Mesendoderm (in vitro differentiated cells): Measurements from ENCODE around the gene ERMAP.
"Not testable (repeated sequence)": the region's sequence is repeated elsewhere in the genome, so short reads cannot be mapped to it uniquely, and the experiment has no call there.

Experiments
- DNase-seq: peaks from one replicate; pipeline ENCODE4 v3.0.0; 2013
- H2AK5ac ChIP-seq: 2 replicates; pipeline ENCODE4 v1.6.1; 2013; ENCODE audit warnings: low read length, inconsistent platforms
- H2BK120ac ChIP-seq: 2 replicates; pipeline ENCODE4 v1.6.1; 2013; ENCODE audit warnings: low read depth, mild to moderate bottlenecking, low read length, moderate library complexity, mixed read lengths
- H2BK15ac ChIP-seq: replicated peaks from 2 replicates; pipeline ENCODE4 v1.6.1; 2013; ENCODE audit warnings: low read depth, mild to moderate bottlenecking, moderate library complexity
- H2BK5ac ChIP-seq: 2 replicates; pipeline ENCODE4 v1.6.1; 2013; ENCODE audit warnings: low read length, inconsistent platforms
- H3K18ac ChIP-seq: 2 replicates; pipeline ENCODE4 v1.6.1; 2013; ENCODE audit warnings: mild to moderate bottlenecking, low read length, mixed read lengths
- H3K23ac ChIP-seq: one replicate; pipeline ENCODE4 v1.6.1; 2013; ENCODE audit warnings: low read length
- H3K27ac ChIP-seq: 2 replicates; pipeline ENCODE4 v1.5.1; 2013; ENCODE audit warnings: low read depth, mild to moderate bottlenecking, inconsistent platforms, low read length, moderate library complexity
- H3K27me3 ChIP-seq: 2 replicates; pipeline ENCODE4 v1.6.1; 2013; ENCODE audit warnings: low read length, control low read depth, mild to moderate bottlenecking, inconsistent platforms; ENCODE audit not compliant: insufficient read depth, poor library complexity
- H3K36me3 ChIP-seq: 2 replicates; pipeline ENCODE4 v1.6.1; 2013; ENCODE audit warnings: low read length, inconsistent platforms; ENCODE audit not compliant: control insufficient read depth, insufficient read depth
- H3K4ac ChIP-seq: one replicate; pipeline ENCODE4 v1.6.1; 2013; ENCODE audit warnings: low read depth, mild to moderate bottlenecking, low read length, moderate library complexity
- H3K4me1 ChIP-seq: 2 replicates; pipeline ENCODE4 v1.6.1; 2013; ENCODE audit warnings: low read depth, low read length, inconsistent platforms; ENCODE audit not compliant: control insufficient read depth
- H3K4me2 ChIP-seq: 2 replicates; pipeline ENCODE4 v1.6.1; 2013; ENCODE audit warnings: low read length
- H3K4me3 ChIP-seq: 2 replicates; pipeline ENCODE4 v1.5.1; 2013; ENCODE audit warnings: mild to moderate bottlenecking, low read length
- H3K56ac ChIP-seq: one replicate; pipeline ENCODE4 v1.6.1; 2013; ENCODE audit warnings: low read length
- H3K79me1 ChIP-seq: 2 replicates; pipeline ENCODE4 v1.6.1; 2013; ENCODE audit warnings: low read length, inconsistent platforms
- H3K79me2 ChIP-seq: 2 replicates; pipeline ENCODE4 v1.6.1; 2013; ENCODE audit warnings: mild to moderate bottlenecking, low read length; ENCODE audit not compliant: control insufficient read depth, insufficient read depth
- H3K9ac ChIP-seq: 2 replicates; pipeline ENCODE4 v1.6.1; 2013; ENCODE audit warnings: low read length, inconsistent platforms
- H4K5ac ChIP-seq: one replicate; pipeline ENCODE4 v1.6.1; 2013; ENCODE audit warnings: low read length
- H4K8ac ChIP-seq: one replicate; pipeline ENCODE4 v1.6.1; 2013; ENCODE audit warnings: low read depth, mild to moderate bottlenecking, control low read depth, low read length, moderate library complexity
- WGBS: extraction: QIAGEN DNeasy Blood & Tissue Kit; methylation state at CpG from one replicate; pipeline ENCODE4 v1.1.7; 2013; ENCODE audit warnings: low lambda C conversion rate, missing lambda C conversion rate; ENCODE audit not compliant: insufficient coverage; ENCODE audit errors: extremely low coverage; 5-methylcytosine and 5-hydroxymethylcytosine counted together

The ERMAP gene

DNA sequence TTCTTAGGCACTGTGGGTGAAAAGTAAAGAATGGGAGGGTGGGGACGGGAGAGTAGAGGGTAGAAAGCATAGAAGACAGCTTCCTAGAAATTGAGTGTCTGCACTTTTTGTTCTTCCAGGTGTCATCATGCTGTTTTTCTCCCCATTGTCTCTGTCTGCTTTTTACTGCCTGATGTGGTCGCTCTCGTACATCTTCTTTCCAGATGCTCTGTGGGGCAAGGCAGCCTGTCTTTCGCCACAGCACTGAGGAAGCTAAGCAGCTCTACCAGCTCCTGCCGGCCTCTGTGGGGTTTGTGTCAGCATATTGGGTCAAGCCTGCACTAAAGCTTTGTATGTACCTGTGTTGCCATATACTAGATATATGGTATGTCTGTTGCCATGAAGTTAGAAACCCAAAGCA lies 18.9 kb upstream of the ERMAP start:
- Histone ChIP-seq H3K9ac (no peak overlapping the region), H3K4me3 (no peak overlapping the region), H3K79me1 (no peaks in the 10 kb centered on the region), H3K4me1 (no peaks in the 10 kb centered on the region), H3K56ac (no peak overlapping the region), H3K36me3 (no peaks in the 10 kb centered on the region), H3K23ac (no peak overlapping the region), H3K4me2 (no peak overlapping the region), H2AK5ac (no peak overlapping the region), H4K5ac (no peak overlapping the region), H3K18ac (no peak overlapping the region), H3K27me3 (no peaks in the 10 kb centered on the region), H2BK120ac (no peak overlapping the region), H3K4ac (no peak overlapping the region), H4K8ac (no peak overlapping the region), H2BK15ac (no peak overlapping the region), H3K79me2 (no peaks in the 10 kb centered on the region), H3K27ac (no peak overlapping the region), H2BK5ac (no peak overlapping the region)
- no peak for DNase-seq
- WGBS = no CpG with 5 or more reads among the region's 5 CpGs

DNA sequence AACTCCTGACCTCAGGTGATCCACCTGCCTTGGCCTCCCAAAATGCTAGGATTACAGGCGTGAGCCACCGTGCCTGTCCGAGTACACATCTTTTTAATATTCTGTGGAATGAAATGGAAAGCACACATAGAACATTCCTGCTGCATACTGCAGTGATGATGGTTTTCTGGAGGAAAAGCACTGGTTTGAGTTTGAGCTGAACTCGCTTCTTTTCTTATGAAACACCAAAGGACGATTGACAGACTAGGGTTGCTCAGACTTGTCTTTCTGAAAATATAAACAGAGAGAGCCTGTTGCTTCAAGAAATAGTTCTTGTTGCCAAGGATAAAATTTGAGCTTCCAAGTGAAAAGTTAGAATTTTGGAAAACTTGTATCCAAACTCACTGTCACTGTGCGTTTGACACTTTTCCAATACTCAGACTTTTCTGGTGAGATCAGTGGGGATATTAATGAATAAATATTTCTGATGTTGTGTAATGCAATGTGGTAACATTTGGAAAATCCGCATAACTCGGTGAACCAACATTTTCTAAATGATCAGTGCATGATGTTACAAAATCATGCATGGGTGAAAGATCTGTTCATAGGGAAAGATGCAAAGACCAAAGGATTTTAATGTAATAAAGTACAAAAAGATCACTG lies 15.0 kb upstream of the ERMAP start:
- no CpG with 5 or more reads among the region's 8 CpGs for WGBS
- Histone ChIP-seq H4K5ac (no peak overlapping the region), H3K4me1 (no peaks in the 10 kb centered on the region), H3K56ac (no peak overlapping the region), H2BK15ac (no peak overlapping the region), H2BK5ac (no peak overlapping the region), H3K23ac (no peak overlapping the region), H3K4me2 (no peak overlapping the region), H3K79me1 (no peaks in the 10 kb centered on the region), H4K8ac (no peak overlapping the region), H3K27me3 (no peaks in the 10 kb centered on the region), H3K27ac (no peak overlapping the region), H3K79me2 (no peaks in the 10 kb centered on the region), H3K9ac (no peak overlapping the region), H2AK5ac (no peak overlapping the region), H2BK120ac (no peak overlapping the region), H3K4ac (no peak overlapping the region), H3K4me3 (no peak overlapping the region), H3K18ac (no peak overlapping the region), H3K36me3 (no peaks in the 10 kb centered on the region)
- DNase-seq = no peak

DNA sequence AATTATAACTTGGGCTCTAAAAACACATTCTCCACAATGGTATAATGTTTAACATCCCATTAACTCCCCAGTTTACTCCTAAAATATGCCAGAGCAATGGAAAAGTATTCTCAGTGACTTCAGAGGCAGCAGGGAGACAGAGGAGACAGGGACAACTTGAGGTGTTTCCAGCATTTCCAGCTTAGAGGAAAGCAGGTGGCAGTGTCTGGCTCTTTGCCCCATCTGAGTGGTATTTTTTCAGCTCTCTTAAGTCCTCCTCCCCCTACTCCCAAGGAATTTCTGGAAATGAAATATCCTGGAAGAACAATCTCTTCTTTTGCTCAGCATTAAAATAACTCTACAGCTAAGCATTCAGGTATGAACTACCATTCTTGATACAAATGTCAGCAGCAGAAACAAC lies 10.8 kb upstream of the ERMAP start:
- Histone ChIP-seq H3K18ac (no peak overlapping the region), H3K79me2 (no peaks in the 10 kb centered on the region), H3K9ac (no peak overlapping the region), H3K79me1 (no peaks in the 10 kb centered on the region), H2BK120ac (no peak overlapping the region), H2BK15ac (no peak overlapping the region), H3K36me3 (no peaks in the 10 kb centered on the region), H3K4me2 (no peak overlapping the region), H3K56ac (no peak overlapping the region), H3K23ac (no peak overlapping the region), H2AK5ac (no peak overlapping the region), H2BK5ac (no peak overlapping the region), H3K27ac (no peak overlapping the region), H4K5ac (no peak overlapping the region), H3K4me3 (no peak overlapping the region), H3K27me3 (no peaks in the 10 kb centered on the region), H3K4ac (no peak overlapping the region), H4K8ac (no peak overlapping the region), H3K4me1 (no peaks in the 10 kb centered on the region)
- no peak for DNase-seq

DNA sequence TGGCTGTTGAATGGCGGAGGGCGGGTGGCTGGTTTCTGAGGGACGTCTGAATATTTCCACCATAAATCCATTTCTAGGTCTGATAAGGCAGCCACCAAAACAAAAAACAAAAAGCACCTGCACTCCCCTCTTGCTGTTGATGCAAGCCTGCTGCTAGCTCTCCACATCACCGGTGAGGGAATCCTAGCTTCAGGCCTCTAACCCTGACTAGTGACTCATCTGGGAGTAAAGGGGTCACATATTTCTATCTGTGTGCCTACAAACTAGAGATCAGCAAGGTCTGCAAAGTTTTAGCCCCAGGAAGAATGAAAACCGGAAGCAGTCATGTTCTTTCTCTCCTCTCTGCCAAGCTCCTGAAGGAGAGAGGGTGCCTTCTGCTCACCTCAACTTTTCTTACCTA lies 10.3 kb upstream of the ERMAP start:
- Histone ChIP-seq H3K27ac (no peak overlapping the region), H3K36me3 (no peaks in the 10 kb centered on the region)
- no CpG with 5 or more reads among the region's 5 CpGs for WGBS

DNA sequence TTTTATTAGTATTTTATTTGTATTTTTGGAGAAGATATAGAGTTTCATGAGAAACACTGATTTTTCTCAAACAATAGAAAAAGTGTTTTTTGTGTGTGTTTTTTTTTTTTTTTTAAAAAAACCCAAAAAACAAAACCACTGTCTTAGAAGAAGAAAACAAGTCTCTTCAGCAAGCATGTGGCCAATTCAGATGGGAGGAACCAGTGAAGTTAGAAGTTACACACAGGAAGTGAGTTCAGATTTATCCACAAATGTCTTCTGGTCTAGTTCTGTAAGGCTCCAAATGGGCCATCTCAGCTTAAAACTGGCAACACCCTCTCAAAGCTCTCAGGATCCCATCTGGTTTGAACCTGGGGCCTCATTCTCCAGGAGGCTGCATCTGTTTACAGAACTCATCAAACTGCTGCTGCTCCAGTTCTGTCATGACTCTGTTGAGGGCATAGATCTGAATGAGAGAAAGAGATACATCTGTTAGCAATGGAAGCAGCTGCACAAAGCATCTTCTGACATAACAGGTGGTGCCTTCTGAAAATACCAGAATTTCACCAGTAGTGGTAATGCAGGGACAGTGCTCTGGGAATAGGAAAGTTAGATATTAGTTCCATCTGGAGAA lies 9.8 kb upstream of the ERMAP start:
- Histone ChIP-seq H3K4me2 (no peak overlapping the region), H3K4me3 (no peak overlapping the region), H2BK15ac (no peak overlapping the region), H3K79me2 (no peaks in the 10 kb centered on the region), H3K27me3 (no peaks in the 10 kb centered on the region), H3K18ac (no peak overlapping the region), H2AK5ac (no peak overlapping the region), H3K4me1 (no peaks in the 10 kb centered on the region), H4K5ac (no peak overlapping the region), H2BK120ac (no peak overlapping the region), H4K8ac (no peak overlapping the region), H3K36me3 (no peaks in the 10 kb centered on the region), H3K9ac (no peak overlapping the region), H3K4ac (no peak overlapping the region), H3K23ac (no peak overlapping the region), H3K27ac (no peak overlapping the region), H2BK5ac (no peak overlapping the region), H3K79me1 (no peaks in the 10 kb centered on the region), H3K56ac (no peak overlapping the region)
- DNase-seq = no peak

More for the DNA sequence above, 10.3 kb upstream of the ERMAP start:
- Histone ChIP-seq H3K4me3 (no peak overlapping the region), H2BK15ac (no peak overlapping the region), H3K79me2 (no peaks in the 10 kb centered on the region), H4K5ac (no peak overlapping the region), H2BK5ac (no peak overlapping the region), H3K18ac (no peak overlapping the region), H2BK120ac (no peak overlapping the region), H3K23ac (no peak overlapping the region), H3K4ac (no peak overlapping the region), H4K8ac (no peak overlapping the region), H3K9ac (no peak overlapping the region), H2AK5ac (no peak overlapping the region), H3K4me1 (no peaks in the 10 kb centered on the region), H3K79me1 (no peaks in the 10 kb centered on the region), H3K4me2 (no peak overlapping the region), H3K56ac (no peak overlapping the region), H3K27me3 (no peaks in the 10 kb centered on the region)
- DNase-seq = no peak

DNA sequence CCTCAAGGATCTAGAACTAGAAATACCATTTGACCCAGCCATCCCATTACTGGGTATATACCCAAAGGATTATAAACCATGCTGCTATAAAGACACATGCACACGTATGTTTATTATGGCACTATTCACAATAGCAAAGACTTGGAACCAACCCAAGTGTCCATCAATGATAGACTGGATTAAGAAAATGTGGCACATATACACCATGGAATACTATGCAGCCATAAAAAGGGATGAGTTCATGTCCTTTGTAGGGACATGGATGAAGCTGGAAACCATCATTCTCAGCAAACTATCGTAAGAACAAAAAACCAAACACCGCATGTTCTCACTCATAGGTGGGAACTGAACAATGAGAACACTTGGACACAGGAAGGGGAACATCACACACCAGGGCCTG lies 2.1 kb upstream of the ERMAP start:
- not testable (repeated sequence) for H3K79me2 ChIP-seq, DNase-seq, H2BK15ac ChIP-seq, H3K36me3 ChIP-seq, H2AK5ac ChIP-seq, H3K27me3 ChIP-seq, H3K23ac ChIP-seq, H3K27ac ChIP-seq, H3K4me3 ChIP-seq, H3K56ac ChIP-seq, H3K18ac ChIP-seq, H2BK5ac ChIP-seq, H3K4me1 ChIP-seq, H3K4me2 ChIP-seq, H3K79me1 ChIP-seq, H4K5ac ChIP-seq, H3K4ac ChIP-seq, H2BK120ac ChIP-seq, H4K8ac ChIP-seq, H3K9ac ChIP-seq
- WGBS = no CpG with 5 or more reads among the region's 3 CpGs
